ENCODE measurements around the gene WDR36. TPM values are rescaled to one million over a fixed set of nuclear protein-coding genes. Genes with fewer than 3 reads are reported as not detected.

Gene WDR36
- total and polyA plus RNA-seq, 2 experiments from 2014 or later: 18.5 to 56.8 TPM

- DNase-seq (ENCODE audit: low spot score): no peak
- Mint-ChIP-seq H3K27ac (no peak overlapping the region), H3K36me3 (ENCODE audit: low read depth) (no peaks in the 10 kb centered on the region), H3K27me3 (ENCODE audit: insufficient read depth, low read depth, poor library complexity) (peaks cover 3% of the 10 kb centered on the region), H3K9me3 (no peaks in the 10 kb centered on the region), H3K4me1 (no peaks in the 10 kb centered on the region), H3K4me3 (no peak overlapping the region)
- Histone ChIP-seq H3K9me2 (ENCODE audit: insufficient read depth) (no peaks in the 10 kb centered on the region), H3K79me2 (replicated peaks; ENCODE audit: insufficient read depth) (no peaks in the 10 kb centered on the region), H3K27me3 (ENCODE audit: insufficient read depth) (no peaks in the 10 kb centered on the region), H3K4me3 (no peak overlapping the region), H3K36me3 (ENCODE audit: insufficient read depth) (no peaks in the 10 kb centered on the region), H3F3A (replicated peaks; ENCODE audit: low read depth) (no peaks in the 10 kb centered on the region), H3K27ac (ENCODE audit: low read depth) (no peak overlapping the region), H3K4me2 (no peak overlapping the region), H3K4me1 (ENCODE audit: insufficient read depth) (no peaks in the 10 kb centered on the region), H4K20me1 (replicated peaks; ENCODE audit: insufficient read depth) (no peaks in the 10 kb centered on the region), H2AFZ (no peak overlapping the region)
- ATAC-seq: no peak
- TF ChIP-seq CREB1 (CRISPR knock-in tag; IDR thresholded peaks at IDR 0.05; ENCODE audit: low read depth): no peak
- no peak for TF ChIP-seq ETS1 (IDR thresholded peaks at IDR 0.05)
- TF ChIP-seq ZNF331 (CRISPR knock-in tag; IDR thresholded peaks at IDR 0.05; ENCODE audit: low read depth): no peak
- no peak for TF ChIP-seq CTCF (conservative IDR thresholded peaks at IDR 0.05; ENCODE audit: low read depth in 2 of 2)
- no peak for TF ChIP-seq POLR2AphosphoS5 (IDR thresholded peaks at IDR 0.05; ENCODE audit: low read depth)
- no peak for TF ChIP-seq STAT1 (IDR thresholded peaks at IDR 0.05; ENCODE audit: unreplicated experiment)
- TF ChIP-seq JUNB (IDR thresholded peaks at IDR 0.05; ENCODE audit: unreplicated experiment): no peak
- TF ChIP-seq EZH2phosphoT487 (IDR thresholded peaks at IDR 0.05; ENCODE audit: unreplicated experiment): no peak
- no peak for TF ChIP-seq ZNF114 (CRISPR knock-in tag; IDR thresholded peaks at IDR 0.05)
Measured at GRCh38 chr5:111153483-111153882, 61.3 kb downstream of the WDR36 start.

- H3K27ac Mint-ChIP-seq: no peak overlapping the region
- Histone ChIP-seq H3K9me2 (ENCODE audit: insufficient read depth) (no peaks in the 10 kb centered on the region), H3K27me3 (ENCODE audit: insufficient read depth) (no peaks in the 10 kb centered on the region), H3K79me2 (replicated peaks; ENCODE audit: insufficient read depth) (no peaks in the 10 kb centered on the region), H3K4me2 (no peak overlapping the region), H3K4me3 (no peak overlapping the region), H2AFZ (no peak overlapping the region), H3F3A (replicated peaks; ENCODE audit: low read depth) (no peaks in the 10 kb centered on the region), H3K4me1 (ENCODE audit: insufficient read depth) (no peaks in the 10 kb centered on the region), H4K20me1 (replicated peaks; ENCODE audit: insufficient read depth) (no peaks in the 10 kb centered on the region), H3K36me3 (ENCODE audit: insufficient read depth) (no peaks in the 10 kb centered on the region), H3K27ac (ENCODE audit: low read depth) (no peak overlapping the region)
- no peaks in the 10 kb centered on the region for H3K9me3 Mint-ChIP-seq
- no peaks in the 10 kb centered on the region for H3K36me3 Mint-ChIP-seq (ENCODE audit: low read depth)
- no peak overlapping the region for H3K4me3 Mint-ChIP-seq
- H3K27me3 Mint-ChIP-seq (ENCODE audit: insufficient read depth, low read depth, poor library complexity): peaks cover 3% of the 10 kb centered on the region
- H3K4me1 Mint-ChIP-seq: no peaks in the 10 kb centered on the region
- ATAC-seq (no peak), DNase-seq (ENCODE audit: low spot score) (no peak)
- TF ChIP-seq CTCF (conservative IDR thresholded peaks at IDR 0.05; ENCODE audit: low read depth in 2 of 2) (no peak), EZH2 (IDR thresholded peaks at IDR 0.05; ENCODE audit: low read depth, unreplicated experiment) (no peak), EZH2phosphoT487 (IDR thresholded peaks at IDR 0.05; ENCODE audit: unreplicated experiment) (no peak), POLR2AphosphoS5 (IDR thresholded peaks at IDR 0.05; ENCODE audit: low read depth) (no peak), ZNF331 (CRISPR knock-in tag; IDR thresholded peaks at IDR 0.05; ENCODE audit: low read depth) (no peak), ETS1 (IDR thresholded peaks at IDR 0.05) (no peak), JUNB (IDR thresholded peaks at IDR 0.05; ENCODE audit: unreplicated experiment) (no peak), STAT1 (IDR thresholded peaks at IDR 0.05; ENCODE audit: unreplicated experiment) (no peak), NANOG (IDR thresholded peaks at IDR 0.05; ENCODE audit: borderline replicate concordance) (no peak), ZNF114 (CRISPR knock-in tag; IDR thresholded peaks at IDR 0.05) (no peak), CREB1 (CRISPR knock-in tag; IDR thresholded peaks at IDR 0.05; ENCODE audit: low read depth) (no peak)
Measured at GRCh38 chr5:111153945-111154344, 61.8 kb downstream of the WDR36 start.

Data from GM23338 (cell line).